NCI-H2171 treated with DMSO at 0.1 percent for 48 hours (cell line): ENCODE measurements around the gene CCNA1.

ENCODE experiments used
- DNase-seq: peaks from one replicate; lab custom pipeline; 2025; lab: John Stamatoyannopoulos, UW

CCNA1 gene

DNA sequence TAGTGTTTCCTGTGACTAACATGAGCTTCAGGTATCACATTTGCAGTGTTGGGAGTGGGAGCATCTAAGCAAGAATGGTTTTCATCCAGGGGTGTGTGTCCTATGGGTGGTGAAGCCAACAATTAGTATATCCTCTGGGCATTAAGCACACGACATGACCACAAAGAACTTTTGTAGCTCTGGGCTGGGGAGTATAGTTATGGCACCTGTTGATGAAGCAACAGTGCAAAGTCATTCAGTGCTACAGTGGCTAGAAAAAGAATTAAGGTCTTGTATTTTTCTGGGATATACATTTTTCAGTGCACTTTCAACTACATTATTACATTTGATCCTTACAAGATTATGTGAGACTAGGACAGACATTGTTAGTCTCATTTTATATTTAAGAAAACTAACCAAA, 21.8 kb downstream of the CCNA1 start:
- no peak for DNase-seq

- DNase-seq = no peak
Observed at GRCh38 chr13:36454987-36455386, 22.7 kb downstream of the CCNA1 start.

GRCh38 chr13:36456577-36456976, 24.3 kb downstream of the CCNA1 start:
- DNase-seq = no peak

GRCh38 chr13:36461506-36461905, 29.2 kb downstream of the CCNA1 start:
- DNase-seq = no peak

DNA sequence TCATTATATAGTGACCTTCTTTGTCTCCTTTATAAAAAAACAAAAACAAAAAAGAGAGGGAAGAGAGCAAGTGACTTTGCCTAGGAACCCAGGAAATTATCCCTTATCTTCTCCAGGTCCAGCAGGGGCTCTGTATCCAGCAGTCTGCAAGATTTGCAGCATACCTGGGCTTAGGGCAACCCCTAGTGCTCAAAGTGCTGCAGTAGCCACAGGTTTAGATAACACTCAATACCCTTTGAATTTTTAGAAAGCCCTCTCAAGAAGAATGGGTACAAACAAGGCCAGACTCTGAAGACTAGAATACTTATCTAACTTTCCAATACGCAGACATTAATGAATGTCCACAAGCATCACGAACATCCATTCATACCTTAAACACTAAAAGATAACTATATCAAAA, 43.2 kb downstream of the CCNA1 start:
- DNase-seq = no peak

GRCh38 chr13:36476661-36477060, 44.4 kb downstream of the CCNA1 start:
- no peak for DNase-seq

DNA sequence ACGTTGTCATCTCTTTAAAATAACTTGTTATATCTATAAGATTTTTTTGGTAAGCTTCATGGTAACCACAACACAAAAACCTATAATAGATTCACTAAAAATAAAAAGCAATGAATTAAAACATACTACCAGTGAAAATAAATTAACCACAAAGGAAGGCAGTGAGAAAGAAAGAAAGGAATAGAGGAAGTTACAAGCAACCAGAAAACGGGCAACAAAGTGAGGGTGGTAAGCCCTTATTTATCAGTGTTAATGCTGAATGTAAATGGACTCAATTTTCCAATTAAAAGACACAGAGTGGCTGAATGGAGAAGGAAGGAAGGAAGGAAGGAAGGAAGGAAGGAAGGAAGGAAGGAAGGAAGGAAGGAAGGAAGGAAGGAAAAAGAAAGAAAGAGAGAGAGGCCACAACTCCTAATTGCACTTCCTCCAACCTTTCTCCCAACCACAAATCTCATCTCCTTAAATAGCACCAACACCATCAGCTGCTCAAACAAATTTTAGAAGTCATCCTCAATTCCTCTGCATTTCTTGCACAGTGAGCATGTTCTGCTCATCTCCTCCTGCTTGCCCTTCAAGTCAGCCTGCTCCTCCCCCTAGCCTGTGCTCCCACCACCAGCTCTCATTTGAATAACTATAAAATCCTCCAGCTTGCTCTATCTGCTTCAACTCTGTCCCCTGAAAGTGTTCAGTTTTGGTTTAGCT, 48.6 kb downstream of the CCNA1 start:
- no peak for DNase-seq

DNA sequence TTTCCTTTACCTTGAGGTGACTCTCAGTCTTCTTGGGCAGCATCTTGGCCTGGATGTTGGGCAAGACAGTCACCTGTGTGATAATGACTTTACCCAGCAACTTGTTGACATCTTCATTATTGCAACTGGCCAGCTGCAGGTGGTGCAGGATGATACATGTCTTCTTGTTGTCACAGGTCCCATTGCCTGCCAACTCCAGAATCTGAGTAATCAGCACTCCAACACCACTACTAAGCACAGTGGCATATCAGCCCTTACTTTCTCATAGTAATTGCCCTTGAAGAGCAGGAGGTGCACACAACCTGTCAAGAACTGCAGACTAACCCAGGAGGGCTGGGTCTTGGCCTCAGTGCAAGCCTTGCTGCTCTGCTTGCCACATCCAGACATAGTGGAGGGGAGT, 57.8 kb downstream of the CCNA1 start:
- no peak for DNase-seq
